HepG2 (cell line): ENCODE results near the gene ADARB2. TPM values are rescaled to one million over a fixed set of nuclear protein-coding genes. Genes with fewer than 3 reads are reported as not detected.

Experiments
- ATAC-seq: fragments of 200-7000 bp; cut with Tn5 transposase; 3 replicates; pipeline ENCODE4 v1.9.1; 2020; ENCODE audit warnings: mild to moderate bottlenecking, moderate library complexity
- BruUV-seq: library from RNA; stranded (reverse); fragments of 400-500 nt; replicated peaks from 2 replicates; lab custom pipeline; 2021; lab: Mats Ljungman, UMichigan
- CTCF ChIA-PET: fragments of 300-600 bp; formaldehyde crosslinking; extraction: SDS; loops from one replicate; lab custom pipeline; 2021; ENCODE audit warnings: low total read pairs, inconsistent platforms, low intra/inter-chr PET ratio; lab: Yijun Ruan, JAX
- POLR2A ChIA-PET: fragments of 350-600 bp; sonication (Branson Sonifier 250); formaldehyde crosslinking; loops from one replicate; lab custom pipeline; 2020; ENCODE audit warnings: antibody characterized with exemption, inconsistent platforms; lab: Yijun Ruan, JAX
- DNase-seq: peaks from one replicate; pipeline ENCODE4 v3.0.0-alpha.2; 2015; ENCODE audit warnings: low spot score
- FAIRE-seq: peaks from 3 replicates; lab custom pipeline; 2011; peaks lifted over from hg19 to GRCh38; lab: Jason Lieb, UNC
- H2AFZ ChIP-seq: one replicate; pipeline ENCODE4 v1.6.1; 2011; ENCODE audit warnings: low read length, inconsistent platforms
- H3K27ac ChIP-seq: fragments of 300-600 bp; 3 replicates; pipeline ENCODE4 v1.8.0; 2011; ENCODE audit warnings: mixed run types, mild to moderate bottlenecking, mixed read lengths, low read length, inconsistent platforms; ENCODE audit not compliant: insufficient read depth; ENCODE audit errors: extremely low read length
- H3K27me3 ChIP-seq, 2 experiments: fragments of 200-600 bp in 1 of 2; 2 replicates in 1 of 2; 3 replicates in 1 of 2; pipeline versions ENCODE4 v1.6.0 to v1.8.0; 2011; ENCODE audit warnings: low read length in 2 of 2, mild to moderate bottlenecking in 2 of 2, moderate library complexity in 2 of 2, inconsistent platforms in 1 of 2; ENCODE audit not compliant: insufficient read depth in 2 of 2, control insufficient read depth in 1 of 2
- H3K36me3 ChIP-seq, 2 experiments: fragments of 200-600 bp in 1 of 2; replicated peaks in 1 of 2; 2 replicates in 1 of 2; 3 replicates in 1 of 2; pipeline versions ENCODE4 v1.5.1 to v1.8.0; 2011; ENCODE audit warnings: low read length in 2 of 2, inconsistent platforms in 1 of 2; ENCODE audit not compliant: insufficient read depth in 2 of 2, control insufficient read depth in 1 of 2
- H3K4me1 ChIP-seq: 2 replicates; pipeline ENCODE4 v1.5.1; 2012; ENCODE audit warnings: low read length, inconsistent platforms; ENCODE audit not compliant: insufficient read depth
- H3K4me2 ChIP-seq: 2 replicates; pipeline ENCODE4 v1.6.0; 2011; ENCODE audit warnings: low read depth, low read length, inconsistent platforms
- H3K4me3 ChIP-seq, 3 experiments: fragments of 200-600 bp in 1 of 3; sonication (generic), shearing (Covaris generic) in 1 of 3; replicated peaks in 1 of 3; 2 replicates each; pipeline ENCODE4 v1.5.1; 2011 to 2016; ENCODE audit warnings: low read length in 3 of 3, inconsistent platforms in 2 of 3, low read depth in 2 of 3, mild to moderate bottlenecking in 2 of 3, control low read depth in 1 of 3, mixed read lengths in 1 of 3; ENCODE audit not compliant: insufficient read depth in 1 of 3
- H3K79me2 ChIP-seq: one replicate; pipeline ENCODE4 v1.6.1; 2011; ENCODE audit warnings: low read length, inconsistent platforms; ENCODE audit not compliant: insufficient read depth
- H3K9ac ChIP-seq: 2 replicates; pipeline ENCODE4 v1.6.0; 2011; ENCODE audit warnings: mild to moderate bottlenecking, low read depth, low read length, inconsistent platforms; ENCODE audit not compliant: insufficient read depth
- H3K9me3 ChIP-seq: 2 replicates; pipeline ENCODE4 v1.5.1; 2012; ENCODE audit warnings: mild to moderate bottlenecking, low read length
- H4K20me1 ChIP-seq: 2 replicates; pipeline ENCODE4 v1.6.0; 2011; ENCODE audit warnings: inconsistent platforms, mild to moderate bottlenecking, low read length, moderate library complexity; ENCODE audit not compliant: insufficient read depth
- ATF7 ChIP-seq, 2 experiments: fragments of 450-650 bp in 1 of 2; sonication (generic) in 1 of 2; formaldehyde crosslinking in 1 of 2; IDR thresholded peaks; 2 replicates each; pipeline versions ENCODE4 v1.4.0 to v1.6.1; 2016 to 2020; ENCODE audit warnings: antibody characterized with exemption in 1 of 2, mild to moderate bottlenecking in 1 of 2, missing genetic modification reagents in 1 of 2
- CC2D1A ChIP-seq: sonication (generic); formaldehyde crosslinking; IDR thresholded peaks from 2 replicates; pipeline ENCODE4 v1.8.1; 2023; ENCODE audit warnings: mild to moderate bottlenecking, missing genetic modification reagents
- CREB1 ChIP-seq, 2 experiments: fragments of 450-650 bp in 1 of 2; IDR thresholded peaks; 2 replicates each; pipeline ENCODE4 v1.6.1; 2016 to 2017; ENCODE audit warnings: control low read depth in 1 of 2, mild to moderate bottlenecking in 1 of 2, missing compliant biosample characterization in 1 of 2, missing genetic modification characterization in 1 of 2
- GMEB1 ChIP-seq: sonication (generic); formaldehyde crosslinking; IDR thresholded peaks from 2 replicates; pipeline ENCODE4 v1.5.1; 2020; ENCODE audit warnings: missing genetic modification reagents, mild to moderate bottlenecking, borderline replicate concordance
- MAFF ChIP-seq: IDR thresholded peaks from 2 replicates; pipeline ENCODE4 v1.6.1; 2011; ENCODE audit warnings: low read depth, low read length, improper control_type of control experiment
- MAFK ChIP-seq, 2 experiments: IDR thresholded peaks in 1 of 2; conservative IDR thresholded peaks in 1 of 2; 2 replicates each; pipeline ENCODE4 v1.6.1; 2011; ENCODE audit warnings: improper control_type of control experiment in 2 of 2, low read length in 2 of 2
- NR2C2 ChIP-seq: sonication (generic); formaldehyde crosslinking; IDR thresholded peaks from 2 replicates; pipeline ENCODE4 v1.4.0; 2020; ENCODE audit warnings: missing genetic modification reagents, mild to moderate bottlenecking, moderate library complexity, borderline replicate concordance
- SP140L ChIP-seq: sonication (generic); formaldehyde crosslinking; IDR thresholded peaks from 2 replicates; pipeline ENCODE4 v1.4.0; 2020; ENCODE audit warnings: missing genetic modification reagents, borderline replicate concordance
- ZNF782 ChIP-seq: sonication (generic); formaldehyde crosslinking; IDR thresholded peaks from 2 replicates; pipeline ENCODE4 v1.4.0; 2020; ENCODE audit warnings: missing genetic modification reagents, mild to moderate bottlenecking, borderline replicate concordance
- WGBS: methylation state at CpG from one replicate; pipeline ENCODE4 v1.1.6; 2017; ENCODE audit warnings: low lambda C conversion rate; 5-methylcytosine and 5-hydroxymethylcytosine counted together
- in situ Hi-C: cut with HindIII; loops from 2 replicates; pipeline ENCODE4 v1.10.0; 2017; ENCODE audit warnings: low pct_unique_long_range_greater_than_20kb; ENCODE audit not compliant: extremely low pct_ligation_motif_present
- intact Hi-C: fragments of 100-400 bp; cut with micrococcal nuclease; formaldehyde crosslinking; loops from one replicate; pipeline ENCODE4 v1.10.0; 2022; ENCODE audit not compliant: unreplicated experiment
- polyA plus RNA-seq, 8 experiments: library from polyadenylated mRNA; depleted of rRNA in 3 of 8; stranded (reverse) in 7 of 8; unstranded in 1 of 8; fragments of >200 nt; fragmentation: Illumina TruSeq in 4 of 8; extraction: Trizol in 4 of 8; gene quantifications; 2 replicates each; pipeline versions ENCODE4 v1.2.1 to v1.2.3, GENCODE V29; 2011 to 2016; ENCODE audit warnings: low read depth in 4 of 8, missing spikeins in 1 of 8, mixed read lengths in 1 of 8; ENCODE audit not compliant: insufficient read depth in 1 of 8
- total RNA-seq, 5 experiments: library from RNA; depleted of rRNA; stranded (reverse); fragments of >200 nt; fragmentation: Illumina TruSeq; extraction: Trizol; gene quantifications; 2 replicates each; pipeline ENCODE4 v1.2.3, GENCODE V29; 2016; ENCODE audit warnings: low read depth in 1 of 5
- TF ChIP-seq, protein P1 (sequence below): fragments of 450-650 bp; IDR thresholded peaks from 2 replicates; pipeline ENCODE4 v1.6.1; 2017; ENCODE audit warnings: mild to moderate bottlenecking

The ADARB2 gene
- total and polyA plus RNA-seq, 2 of the 13 experiments (the other 11 are each of a cell fraction or from before 2014, with no cell fraction given) = not detected

GRCh38 chr10:1498746-1499358 is 238.5 kb downstream of the ADARB2 start:
- BruUV-seq = no TSS peak
- H3K27me3 ChIP-seq = no peaks in the 10 kb centered on the region
- DNase-seq (no peak), FAIRE-seq (no peak), ATAC-seq (no peak)
- no peaks in the 10 kb centered on the region for H3K79me2 ChIP-seq
- no peak overlapping the region for H3K9ac ChIP-seq
- ChIA-PET POLR2A (no interaction called here), CTCF (no interaction called here)
- no peaks in the 10 kb centered on the region for H3K36me3 ChIP-seq
- no peak overlapping the region for H3K4me2 ChIP-seq
- H2AFZ ChIP-seq = no peak overlapping the region
- in situ Hi-C loops = no loop called here
- intact Hi-C loops = no loop called here
- H3K9me3 ChIP-seq = peaks cover 7% of the 10 kb centered on the region
- H3K27ac ChIP-seq = no peak overlapping the region
- WGBS = 13% methylated on average over 5 of the region's 5 CpGs
- H3K4me3 ChIP-seq = no peak overlapping the region
- no peaks in the 10 kb centered on the region for H4K20me1 ChIP-seq
- no peaks in the 10 kb centered on the region for H3K4me1 ChIP-seq
- no peak for TF ChIP-seq ZNF782
- peak; percentile 81 for TF ChIP-seq CREB1 (IDR thresholded peaks at IDR 0.05)
- TF ChIP-seq CREB1 (CRISPR knock-in tag; IDR thresholded peaks at IDR 0.05) = no peak
- TF ChIP-seq ATF7 (IDR thresholded peaks at IDR 0.05) = peak; percentile 86
- TF ChIP-seq ATF7 (CRISPR knock-in tag; IDR thresholded peaks at IDR 0.05) = no peak

DNA sequence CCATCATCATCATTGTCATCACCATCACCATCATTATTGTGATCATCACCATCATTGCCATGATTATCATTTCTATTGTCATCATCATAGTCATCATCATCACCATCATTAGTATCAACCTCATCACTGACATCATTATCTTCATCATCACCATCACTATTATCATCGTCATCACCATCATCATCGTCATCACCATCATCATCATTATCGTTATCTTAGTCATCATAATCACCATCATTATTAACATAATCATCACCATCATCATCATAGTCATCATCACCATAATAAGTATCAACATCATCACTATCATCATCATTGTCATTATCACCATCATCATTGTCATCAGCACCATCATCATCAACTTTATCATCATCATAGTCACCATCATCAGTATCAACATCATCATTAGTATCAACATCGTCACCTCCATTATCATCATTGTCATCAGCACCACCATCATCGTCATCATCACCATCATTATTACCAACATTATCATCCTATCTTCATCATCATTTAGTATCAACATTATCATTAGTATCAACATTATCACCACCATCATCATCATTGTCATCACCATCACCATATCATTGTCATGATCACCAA is 241.3 kb downstream of the ADARB2 start:
- WGBS = 11% methylated on average over 5 of the region's 5 CpGs

More for the DNA sequence above, 241.3 kb downstream of the ADARB2 start:
- Histone ChIP-seq H3K27me3 (no peaks in the 10 kb centered on the region; a peak in 1 of 5 replicates), H3K27ac (no peak overlapping the region), H3K9ac (no peak overlapping the region), H3K4me1 (no peaks in the 10 kb centered on the region), H3K4me2 (no peak overlapping the region), H3K9me3 (peaks cover 7% of the 10 kb centered on the region), H3K4me3 (no peak overlapping the region), H3K36me3 (no peaks in the 10 kb centered on the region), H3K79me2 (no peaks in the 10 kb centered on the region), H2AFZ (no peak overlapping the region), H4K20me1 (no peaks in the 10 kb centered on the region)
- ChIA-PET POLR2A (no interaction called here), CTCF (no interaction called here)
- in situ Hi-C loops = no loop called here
- ATAC-seq (no peak), DNase-seq (no peak), FAIRE-seq (no peak)
- no TSS peak for BruUV-seq
- peak; percentile 85 for TF ChIP-seq ATF7 (IDR thresholded peaks at IDR 0.05)
- no peak for TF ChIP-seq ATF7 (CRISPR knock-in tag; IDR thresholded peaks at IDR 0.05)
- TF ChIP-seq, protein P1, sequence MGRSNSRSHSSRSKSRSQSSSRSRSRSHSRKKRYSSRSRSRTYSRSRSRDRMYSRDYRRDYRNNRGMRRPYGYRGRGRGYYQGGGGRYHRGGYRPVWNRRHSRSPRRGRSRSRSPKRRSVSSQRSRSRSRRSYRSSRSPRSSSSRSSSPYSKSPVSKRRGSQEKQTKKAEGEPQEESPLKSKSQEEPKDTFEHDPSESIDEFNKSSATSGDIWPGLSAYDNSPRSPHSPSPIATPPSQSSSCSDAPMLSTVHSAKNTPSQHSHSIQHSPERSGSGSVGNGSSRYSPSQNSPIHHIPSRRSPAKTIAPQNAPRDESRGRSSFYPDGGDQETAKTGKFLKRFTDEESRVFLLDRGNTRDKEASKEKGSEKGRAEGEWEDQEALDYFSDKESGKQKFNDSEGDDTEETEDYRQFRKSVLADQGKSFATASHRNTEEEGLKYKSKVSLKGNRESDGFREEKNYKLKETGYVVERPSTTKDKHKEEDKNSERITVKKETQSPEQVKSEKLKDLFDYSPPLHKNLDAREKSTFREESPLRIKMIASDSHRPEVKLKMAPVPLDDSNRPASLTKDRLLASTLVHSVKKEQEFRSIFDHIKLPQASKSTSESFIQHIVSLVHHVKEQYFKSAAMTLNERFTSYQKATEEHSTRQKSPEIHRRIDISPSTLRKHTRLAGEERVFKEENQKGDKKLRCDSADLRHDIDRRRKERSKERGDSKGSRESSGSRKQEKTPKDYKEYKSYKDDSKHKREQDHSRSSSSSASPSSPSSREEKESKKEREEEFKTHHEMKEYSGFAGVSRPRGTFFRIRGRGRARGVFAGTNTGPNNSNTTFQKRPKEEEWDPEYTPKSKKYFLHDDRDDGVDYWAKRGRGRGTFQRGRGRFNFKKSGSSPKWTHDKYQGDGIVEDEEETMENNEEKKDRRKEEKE = no peak
- 0 out of 2 replicates have a peak, but pooled peaks have one; percentile 7 for TF ChIP-seq MAFF
- no peak for TF ChIP-seq NR2C2
- TF ChIP-seq CREB1 (IDR thresholded peaks at IDR 0.05) = peak; percentile 99
- no peak for TF ChIP-seq CREB1 (CRISPR knock-in tag; IDR thresholded peaks at IDR 0.05)
- TF ChIP-seq SP140L (CRISPR knock-in tag) = no peak
- TF ChIP-seq MAFK (conservative IDR thresholded peaks at IDR 0.05 in 1 of 2, IDR thresholded peaks at IDR 0.05 in 1 of 2; ENCODE audit: low read length in 2 of 2) = peak in 1 of 2 experiments; percentile 30; a peak in 1 of 4 replicates
- TF ChIP-seq GMEB1 (CRISPR knock-in tag) = no peak
- TF ChIP-seq CC2D1A (CRISPR knock-in tag) = no peak
- intact Hi-C loops = no loop called here
